ENCODE measurements around the gene MAGI1.

DNA sequence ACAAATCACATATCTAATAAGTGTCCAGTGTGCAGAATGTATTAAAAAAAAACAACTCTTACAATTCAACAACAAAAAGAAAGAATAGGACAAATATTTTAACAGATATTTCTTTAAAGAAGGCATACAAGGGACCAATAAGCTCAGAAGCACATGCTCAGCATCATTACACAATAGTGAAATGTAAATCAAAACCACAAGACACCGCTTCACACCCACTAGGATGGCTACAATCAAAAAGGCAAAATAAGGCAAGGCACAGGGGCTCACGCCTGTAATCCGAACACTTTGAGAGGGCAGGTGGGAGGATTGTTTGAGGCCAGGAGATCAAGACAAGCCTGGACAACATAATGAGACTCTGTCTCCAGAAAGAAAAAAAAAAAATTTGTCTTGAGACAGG lies 255.6 kb downstream of the MAGI1 start:
- TF ChIP-seq, protein P1, sequence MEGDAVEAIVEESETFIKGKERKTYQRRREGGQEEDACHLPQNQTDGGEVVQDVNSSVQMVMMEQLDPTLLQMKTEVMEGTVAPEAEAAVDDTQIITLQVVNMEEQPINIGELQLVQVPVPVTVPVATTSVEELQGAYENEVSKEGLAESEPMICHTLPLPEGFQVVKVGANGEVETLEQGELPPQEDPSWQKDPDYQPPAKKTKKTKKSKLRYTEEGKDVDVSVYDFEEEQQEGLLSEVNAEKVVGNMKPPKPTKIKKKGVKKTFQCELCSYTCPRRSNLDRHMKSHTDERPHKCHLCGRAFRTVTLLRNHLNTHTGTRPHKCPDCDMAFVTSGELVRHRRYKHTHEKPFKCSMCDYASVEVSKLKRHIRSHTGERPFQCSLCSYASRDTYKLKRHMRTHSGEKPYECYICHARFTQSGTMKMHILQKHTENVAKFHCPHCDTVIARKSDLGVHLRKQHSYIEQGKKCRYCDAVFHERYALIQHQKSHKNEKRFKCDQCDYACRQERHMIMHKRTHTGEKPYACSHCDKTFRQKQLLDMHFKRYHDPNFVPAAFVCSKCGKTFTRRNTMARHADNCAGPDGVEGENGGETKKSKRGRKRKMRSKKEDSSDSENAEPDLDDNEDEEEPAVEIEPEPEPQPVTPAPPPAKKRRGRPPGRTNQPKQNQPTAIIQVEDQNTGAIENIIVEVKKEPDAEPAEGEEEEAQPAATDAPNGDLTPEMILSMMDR (IDR thresholded peaks at IDR 0.05), result no peak
- TF ChIP-seq POLR2A (IDR thresholded peaks at IDR 0.05), result no peak
